Stimulated activated CD4-positive, alpha-beta T cell treated with anti-CD3 and anti-CD28 coated beads, Interleukin-2, amount 100 ng/mL, for 4 hours (primary cell): Measurements from ENCODE around the gene UCK2.

Experiments
- DNase-seq: peaks from one replicate; pipeline ENCODE4 v3.0.0-alpha.2; 2020; ENCODE audit warnings: low read depth

UCK2 gene

GRCh38 chr1:165855010-165855838 is 27.8 kb downstream of the UCK2 start:
- no peak for DNase-seq

DNA sequence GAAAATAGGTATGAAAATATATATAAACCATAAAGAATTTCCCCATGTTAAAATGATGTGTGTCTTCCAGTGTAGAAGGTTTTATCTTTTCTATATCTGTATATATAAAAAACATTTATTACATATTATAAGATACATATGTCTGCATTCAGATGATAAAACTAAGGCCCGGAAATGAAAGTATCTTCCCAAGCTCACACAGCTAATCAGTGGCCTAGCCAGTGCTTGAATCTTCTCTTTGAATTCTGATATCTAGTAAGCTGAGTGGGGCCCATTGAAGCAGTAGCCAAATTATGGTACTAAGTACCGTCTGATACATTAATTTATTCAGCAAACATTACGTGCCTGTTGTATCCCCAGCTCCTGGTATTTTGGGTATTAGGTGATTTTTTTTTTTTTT is 28.6 kb downstream of the UCK2 start:
- no peak for DNase-seq

DNA sequence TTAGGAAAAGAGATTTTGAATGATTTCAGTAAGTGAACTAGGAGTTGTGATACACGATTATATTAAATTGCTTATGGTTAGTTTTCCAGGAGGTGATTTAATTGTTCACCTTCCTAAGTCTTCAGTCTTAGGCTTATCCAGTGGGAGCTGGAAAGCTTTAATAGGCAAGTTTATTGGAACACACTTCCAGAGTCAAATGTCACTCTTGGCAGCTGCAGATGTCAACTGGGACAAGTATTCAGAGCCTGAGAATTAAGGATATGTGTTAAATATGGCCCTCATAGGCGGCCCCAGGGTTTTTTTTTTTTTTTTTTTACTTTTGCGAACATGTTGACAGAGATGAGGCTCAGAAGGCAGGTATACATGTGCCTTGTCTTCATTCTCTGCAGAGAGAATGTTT is 29.2 kb downstream of the UCK2 start:
- DNase-seq: no peak

DNA sequence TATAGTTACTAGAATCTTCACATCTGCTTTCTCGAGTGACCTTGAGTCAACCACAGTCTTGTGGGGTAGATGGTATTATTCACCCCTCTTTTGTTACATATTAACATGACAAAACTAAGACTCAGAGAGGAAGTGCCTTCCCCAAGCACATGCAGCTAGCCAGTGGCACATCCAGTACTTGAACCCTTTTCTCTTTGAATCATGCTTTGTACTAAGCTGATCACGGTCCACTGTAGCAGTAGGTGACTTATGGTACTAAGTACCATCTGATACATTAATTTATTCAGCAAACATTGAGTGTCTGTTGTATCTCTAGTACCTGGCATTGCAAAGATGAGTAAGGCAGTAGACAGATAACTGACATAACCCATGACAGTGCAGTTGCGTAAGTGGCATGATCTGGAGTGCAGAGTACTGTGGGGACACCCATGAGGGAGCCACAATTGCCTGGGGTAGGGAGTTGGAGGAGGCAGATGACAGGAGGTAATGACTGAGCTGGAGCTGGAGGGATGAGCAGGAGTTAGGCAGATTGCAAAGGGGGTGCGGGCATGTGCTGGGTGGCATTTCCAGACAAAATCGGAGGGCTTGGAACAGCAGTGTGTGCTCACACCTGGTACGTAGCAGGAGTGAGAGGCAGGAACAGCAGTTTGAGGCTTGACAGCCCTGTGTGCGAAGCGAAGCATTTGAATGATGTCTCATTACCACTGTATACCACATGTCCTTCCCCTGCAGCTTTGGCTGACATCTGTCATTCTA is 29.8 kb downstream of the UCK2 start:
- DNase-seq: no peak

DNA sequence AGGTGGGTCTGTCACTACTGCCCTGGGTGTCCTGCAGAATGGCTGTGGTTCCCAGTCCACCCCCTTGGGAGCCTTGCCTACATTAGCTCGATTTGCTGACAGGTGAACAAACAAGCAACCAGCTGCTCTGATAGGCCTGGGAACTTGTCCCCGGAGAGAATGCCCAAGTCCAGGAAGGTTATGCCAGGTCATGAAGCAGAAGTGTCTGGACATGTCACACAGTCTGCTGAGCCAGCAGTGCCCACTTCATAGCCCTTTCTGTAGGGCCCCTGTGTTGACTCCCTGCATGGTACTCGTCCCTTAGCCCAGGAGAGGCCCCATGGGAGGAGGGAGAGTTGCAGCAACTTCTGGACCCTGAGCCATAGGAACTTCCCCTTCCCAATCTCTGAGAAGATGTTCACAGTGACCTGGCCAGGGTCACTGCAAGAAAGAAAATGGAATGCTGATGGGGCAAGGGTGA is 31.0 kb downstream of the UCK2 start:
- DNase-seq: no peak

- no peak for DNase-seq
These were observed 31.8 kb downstream of the UCK2 start for GRCh38 chr1:165858967-165859845.

GRCh38 chr1:165860065-165860464 is 32.7 kb downstream of the UCK2 start:
- no peak for DNase-seq

GRCh38 chr1:165861911-165862310 is 34.5 kb downstream of the UCK2 start:
- no peak for DNase-seq

DNA sequence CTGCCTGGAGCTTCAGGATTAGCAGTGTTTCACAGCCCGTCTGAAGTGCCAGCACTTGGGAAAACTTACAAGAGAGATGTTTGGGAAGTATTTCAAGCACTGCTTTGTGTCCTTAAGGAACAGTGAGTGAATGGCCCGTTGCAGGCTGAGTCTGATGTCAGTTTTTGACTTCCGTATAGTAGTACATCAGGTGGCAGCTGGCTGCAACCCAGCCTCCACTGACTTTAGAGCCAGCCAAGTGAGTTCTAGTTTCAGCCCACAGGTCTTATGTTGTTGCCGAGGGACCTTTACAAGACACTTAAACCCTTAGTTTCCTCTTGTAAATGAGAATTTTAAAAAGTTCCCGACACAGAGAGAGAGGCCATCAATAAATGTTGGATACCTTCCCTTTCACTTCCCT is 35.0 kb downstream of the UCK2 start:
- no peak for DNase-seq

GRCh38 chr1:165863346-165863745 is 35.9 kb downstream of the UCK2 start:
- no peak for DNase-seq

- DNase-seq: no peak
These were observed 38.4 kb downstream of the UCK2 start for GRCh38 chr1:165865633-165866340.

- DNase-seq: no peak
These were observed 41.9 kb downstream of the UCK2 start for GRCh38 chr1:165869343-165869742.

DNA sequence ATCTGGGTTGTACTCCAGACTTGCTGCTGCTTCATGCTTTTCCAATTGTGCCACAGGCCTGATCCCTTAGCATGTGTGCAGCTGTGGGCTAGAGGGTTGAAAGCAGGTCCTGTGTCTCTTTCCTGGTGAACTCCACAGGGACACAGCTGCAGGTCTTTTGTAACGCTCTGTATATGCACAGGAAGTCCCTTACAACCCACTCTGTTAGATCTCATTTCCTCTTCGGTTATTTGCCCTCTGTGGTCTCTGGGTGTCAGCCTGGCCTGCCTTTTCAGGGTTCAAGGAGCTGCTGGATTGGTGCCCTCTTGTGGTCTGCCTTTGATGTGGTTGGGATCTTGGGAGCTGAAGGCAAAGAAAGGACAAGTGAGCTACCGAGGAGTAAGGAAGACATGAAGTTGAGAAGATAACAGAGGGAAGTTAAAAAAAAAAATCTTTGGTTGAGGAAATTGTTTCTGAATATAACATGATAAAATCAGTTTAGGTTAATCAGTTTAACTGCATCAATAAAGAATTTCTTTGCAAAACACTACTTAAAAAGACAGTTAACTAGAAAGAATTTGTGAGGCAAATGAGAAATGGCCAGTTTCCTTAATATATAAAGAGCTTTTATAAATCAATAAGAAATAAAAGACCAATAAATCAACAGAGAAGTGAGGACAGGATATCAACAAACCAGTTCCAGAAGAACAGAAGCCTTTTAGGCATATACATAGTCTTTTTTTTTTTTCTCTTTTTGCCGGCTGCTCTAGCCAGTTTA is 44.1 kb downstream of the UCK2 start:
- DNase-seq: peak; percentile 15

DNA sequence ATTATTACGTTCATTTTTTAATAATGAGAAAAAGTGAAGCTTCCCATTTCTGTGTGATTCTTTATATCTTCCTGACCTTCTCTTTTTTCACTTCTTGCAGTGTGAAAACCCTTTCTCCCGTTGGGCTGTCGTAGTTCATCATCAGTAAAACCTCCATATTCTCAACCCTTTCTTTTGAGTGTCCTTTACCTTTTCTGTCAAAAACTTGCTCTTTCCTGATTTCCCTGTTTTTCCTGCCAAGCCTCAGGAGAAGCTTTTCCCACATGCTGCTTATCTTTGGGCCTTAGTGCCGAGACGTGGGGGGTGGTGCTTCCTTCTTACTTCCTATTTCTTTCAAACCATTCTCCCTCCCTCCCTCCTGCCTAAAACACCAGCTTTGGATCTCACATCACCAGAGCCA is 46.1 kb downstream of the UCK2 start:
- no peak for DNase-seq

DNA sequence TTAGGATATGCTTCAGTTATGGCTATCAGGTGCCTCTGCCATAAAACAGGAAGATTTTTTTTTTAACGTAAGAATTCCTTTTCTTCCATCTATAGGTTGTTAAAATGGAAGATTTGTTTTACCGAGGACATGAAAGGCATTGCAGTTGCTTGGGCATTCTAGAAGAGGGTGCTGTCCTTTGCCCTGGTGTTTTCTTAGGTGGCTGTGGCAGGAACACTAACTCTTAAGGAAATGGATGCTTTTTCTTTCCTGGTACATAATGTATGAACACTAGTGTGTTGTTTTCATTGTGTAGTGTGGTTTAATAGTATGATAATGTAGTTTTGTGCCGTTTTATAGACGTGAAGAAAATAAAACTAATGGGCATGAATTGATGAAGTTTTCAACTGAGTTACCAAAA is 47.2 kb downstream of the UCK2 start:
- DNase-seq: no peak

DNA sequence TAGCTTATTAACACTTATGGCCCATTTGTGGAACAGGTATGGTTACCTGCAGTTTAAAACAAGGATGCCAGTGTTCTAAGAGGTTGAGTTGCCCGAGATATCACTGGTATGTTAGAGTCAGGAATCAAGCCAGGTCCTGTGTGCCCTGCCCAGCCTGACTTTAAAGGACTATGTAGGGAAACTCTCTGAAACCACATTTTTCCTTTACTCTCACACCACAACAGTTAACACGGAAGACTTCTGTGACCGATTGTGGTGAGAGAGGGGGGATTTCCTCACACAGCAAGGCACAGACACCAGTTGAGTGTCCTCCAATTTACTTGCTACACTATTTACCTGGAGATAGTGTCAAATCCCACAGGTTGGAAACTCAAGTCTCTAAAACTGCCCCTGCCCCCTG is 47.8 kb downstream of the UCK2 start:
- no peak for DNase-seq

GRCh38 chr1:165875604-165876003 is 48.2 kb downstream of the UCK2 start:
- DNase-seq: no peak

- DNase-seq: no peak
These were observed 48.7 kb downstream of the UCK2 start for GRCh38 chr1:165876121-165876520.

DNA sequence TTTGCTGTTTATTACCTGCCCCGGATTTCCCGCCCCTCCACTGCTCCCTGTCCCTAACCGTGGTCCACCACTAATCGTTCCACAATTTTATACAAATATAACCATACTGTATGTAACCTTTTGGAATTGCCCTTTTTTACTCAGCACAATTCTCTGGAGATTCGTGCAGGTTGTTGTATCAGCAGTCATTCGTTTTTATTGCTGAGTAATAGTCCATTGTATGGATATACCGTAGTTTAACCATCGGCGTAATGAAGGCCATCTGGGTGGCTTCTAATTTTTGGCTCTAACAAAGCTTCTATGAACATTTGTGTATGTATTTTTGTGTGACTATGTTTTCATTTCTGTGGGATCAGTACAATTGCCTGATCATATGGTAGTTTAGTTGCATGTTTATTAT is 50.0 kb downstream of the UCK2 start:
- DNase-seq: no peak

- no peak for DNase-seq
These were observed 50.6 kb downstream of the UCK2 start for GRCh38 chr1:165877940-165878556.

DNA sequence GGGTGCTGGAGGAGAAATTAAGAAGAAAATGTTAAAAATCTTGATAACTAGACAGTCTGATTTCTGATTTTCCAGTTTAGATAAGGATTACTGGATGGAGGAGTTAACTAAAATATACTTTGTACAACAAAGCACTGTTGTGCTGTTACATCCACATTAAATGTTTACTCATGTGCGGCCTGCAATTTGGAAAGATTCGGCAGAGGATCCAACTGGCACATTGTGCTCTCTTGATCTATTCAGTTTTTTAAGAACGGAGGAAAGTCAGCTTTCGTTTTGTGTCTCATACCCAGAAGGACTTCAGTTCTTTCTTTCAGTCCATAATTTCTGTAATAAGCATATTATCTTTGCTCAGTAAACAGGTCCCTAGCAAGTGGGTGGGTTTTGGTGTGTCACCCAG is 52.5 kb downstream of the UCK2 start:
- DNase-seq: no peak
